ENCODE measurements around the gene RYR2. TPM values are rescaled to one million over a fixed set of nuclear protein-coding genes. Genes with fewer than 3 reads are reported as not detected.

The RYR2 gene
- total RNA-seq, 4 donors from 2014 or later: 0.16 to 1.4 (median 0.60) TPM

- TF ChIP-seq, protein P1, sequence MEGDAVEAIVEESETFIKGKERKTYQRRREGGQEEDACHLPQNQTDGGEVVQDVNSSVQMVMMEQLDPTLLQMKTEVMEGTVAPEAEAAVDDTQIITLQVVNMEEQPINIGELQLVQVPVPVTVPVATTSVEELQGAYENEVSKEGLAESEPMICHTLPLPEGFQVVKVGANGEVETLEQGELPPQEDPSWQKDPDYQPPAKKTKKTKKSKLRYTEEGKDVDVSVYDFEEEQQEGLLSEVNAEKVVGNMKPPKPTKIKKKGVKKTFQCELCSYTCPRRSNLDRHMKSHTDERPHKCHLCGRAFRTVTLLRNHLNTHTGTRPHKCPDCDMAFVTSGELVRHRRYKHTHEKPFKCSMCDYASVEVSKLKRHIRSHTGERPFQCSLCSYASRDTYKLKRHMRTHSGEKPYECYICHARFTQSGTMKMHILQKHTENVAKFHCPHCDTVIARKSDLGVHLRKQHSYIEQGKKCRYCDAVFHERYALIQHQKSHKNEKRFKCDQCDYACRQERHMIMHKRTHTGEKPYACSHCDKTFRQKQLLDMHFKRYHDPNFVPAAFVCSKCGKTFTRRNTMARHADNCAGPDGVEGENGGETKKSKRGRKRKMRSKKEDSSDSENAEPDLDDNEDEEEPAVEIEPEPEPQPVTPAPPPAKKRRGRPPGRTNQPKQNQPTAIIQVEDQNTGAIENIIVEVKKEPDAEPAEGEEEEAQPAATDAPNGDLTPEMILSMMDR (IDR thresholded peaks at IDR 0.05; ENCODE audit: low read depth): no peak
Observed at GRCh38 chr1:237031480-237031879, 10.5 kb upstream of the RYR2 start.

GRCh38 chr1:237032029-237032428, 10.0 kb upstream of the RYR2 start:
- TF ChIP-seq, protein P1 (IDR thresholded peaks at IDR 0.05; ENCODE audit: low read depth): no peak

- TF ChIP-seq, protein P1 (IDR thresholded peaks at IDR 0.05; ENCODE audit: low read depth): no peak
Observed at GRCh38 chr1:237033061-237033460, 8.9 kb upstream of the RYR2 start.

DNA sequence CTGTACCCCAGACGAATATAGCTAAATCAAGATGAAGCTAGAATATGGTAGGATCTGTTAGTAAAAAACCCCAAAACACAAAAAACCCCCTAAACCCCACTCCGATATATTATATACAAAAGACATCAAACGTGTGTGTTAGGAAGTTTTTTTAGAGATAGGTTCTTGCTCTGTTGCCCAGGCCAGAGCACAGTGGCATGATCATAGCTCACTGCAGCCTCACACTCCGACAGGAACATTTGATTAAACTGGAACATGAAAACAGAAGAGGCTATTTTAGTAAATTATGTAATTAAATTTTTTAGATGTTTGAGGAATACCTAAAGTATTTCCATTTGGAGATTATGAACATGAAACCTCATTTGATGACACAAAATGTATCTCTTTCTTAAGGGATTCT, 8.2 kb upstream of the RYR2 start:
- TF ChIP-seq, protein P1 (IDR thresholded peaks at IDR 0.05; ENCODE audit: low read depth): no peak

- TF ChIP-seq, protein P1 (IDR thresholded peaks at IDR 0.05; ENCODE audit: low read depth): no peak
Observed at GRCh38 chr1:237035759-237036158, 6.2 kb upstream of the RYR2 start.

DNA sequence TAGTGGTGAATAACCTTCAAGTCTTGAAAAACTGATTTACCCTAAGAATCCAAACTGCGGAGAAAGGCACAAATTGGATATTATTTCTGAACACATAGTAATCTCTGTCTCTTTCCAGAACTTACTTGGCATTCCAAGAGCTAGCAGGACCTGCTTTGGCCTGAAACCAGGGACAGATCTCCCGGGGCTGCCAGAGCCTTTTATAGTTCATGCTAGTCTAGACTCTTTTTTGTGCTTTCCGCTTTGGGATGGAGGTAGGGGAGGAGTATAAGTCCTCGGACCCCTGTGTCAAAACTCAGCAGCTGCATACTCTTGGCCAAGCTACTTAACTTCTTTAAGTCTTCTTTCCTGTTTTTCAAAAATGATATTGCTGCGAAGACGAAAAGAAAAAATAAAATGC, 3.8 kb upstream of the RYR2 start:
- TF ChIP-seq, protein P1 (IDR thresholded peaks at IDR 0.05; ENCODE audit: low read depth): no peak

DNA sequence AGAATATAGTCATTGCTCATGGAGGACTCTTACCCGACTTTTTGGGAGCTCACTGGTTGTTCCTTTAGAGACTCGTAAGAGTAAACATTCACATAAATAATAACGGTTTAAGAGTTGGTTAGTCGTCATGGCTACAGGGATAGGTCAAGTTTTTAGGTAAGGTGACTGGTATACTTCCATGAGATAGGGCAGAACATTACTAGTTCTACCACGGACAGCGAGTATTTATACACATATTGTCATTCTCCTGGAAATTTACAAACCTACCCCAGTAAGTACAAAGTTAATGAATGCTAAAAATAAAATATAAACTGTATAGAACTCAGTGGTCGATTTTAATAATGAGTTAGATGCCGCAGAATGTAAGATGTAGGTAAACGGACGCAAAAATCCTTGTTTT, 1.2 kb upstream of the RYR2 start:
- TF ChIP-seq, protein P1 (IDR thresholded peaks at IDR 0.05; ENCODE audit: low read depth): no peak
